AG08395 (cell line): ENCODE results near the gene CIT.
A peak's percentile ranks its signal among the peaks of the same experiment; 100 is the strongest.

Experiments used
- DNase-seq: peaks from one replicate; pipeline ENCODE4 v3.0.0; 2012; ENCODE audit warnings: mixed read lengths, low spot score

The CIT gene

GRCh38 chr12:119699199-119699760, 177.8 kb downstream of the CIT start:
- DNase-seq, result peak; percentile 32

- no peak for DNase-seq
Observed at GRCh38 chr12:119696943-119697342, 180.2 kb downstream of the CIT start.

DNA sequence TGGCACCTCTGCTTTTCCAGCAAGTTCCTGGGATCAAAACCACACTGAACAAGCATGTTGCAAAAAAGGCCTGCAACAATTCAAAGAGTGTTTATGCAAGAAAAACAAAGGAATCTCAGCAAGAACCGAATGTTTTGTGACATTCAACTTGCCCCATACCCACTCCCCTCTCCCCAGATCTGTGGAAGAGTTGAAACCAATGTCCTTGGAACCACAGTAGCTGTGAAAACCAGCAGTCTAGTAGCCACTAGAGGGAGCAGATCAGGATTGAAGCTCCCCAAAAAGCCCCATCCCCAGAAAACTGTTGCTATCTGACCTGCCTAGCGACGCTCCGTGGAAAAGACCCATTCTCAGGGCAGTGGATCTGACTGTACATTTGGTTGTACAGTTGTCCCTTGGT, 182.1 kb downstream of the CIT start:
- peak; percentile 9 for DNase-seq

DNA sequence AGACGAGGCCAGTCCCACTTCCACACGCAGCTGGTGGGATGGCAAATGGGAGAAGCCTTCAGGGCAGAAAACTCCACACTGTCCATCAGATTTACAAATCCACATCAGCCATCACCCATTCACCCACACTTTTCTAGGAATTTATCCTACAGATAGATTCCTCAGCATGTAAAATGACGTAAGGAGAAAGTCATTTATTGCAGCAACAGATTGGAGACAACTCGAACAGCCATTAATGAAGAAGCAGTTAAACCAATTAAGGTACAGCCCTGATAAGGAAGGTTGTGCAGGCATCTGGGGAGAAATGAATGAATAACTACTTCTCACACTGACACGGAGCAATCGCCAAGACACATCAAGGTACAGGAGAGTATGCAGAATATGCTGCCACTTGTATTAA, 183.0 kb downstream of the CIT start:
- DNase-seq, result no peak

- no peak for DNase-seq
Observed at GRCh38 chr12:119693511-119693910, 183.6 kb downstream of the CIT start.

DNA sequence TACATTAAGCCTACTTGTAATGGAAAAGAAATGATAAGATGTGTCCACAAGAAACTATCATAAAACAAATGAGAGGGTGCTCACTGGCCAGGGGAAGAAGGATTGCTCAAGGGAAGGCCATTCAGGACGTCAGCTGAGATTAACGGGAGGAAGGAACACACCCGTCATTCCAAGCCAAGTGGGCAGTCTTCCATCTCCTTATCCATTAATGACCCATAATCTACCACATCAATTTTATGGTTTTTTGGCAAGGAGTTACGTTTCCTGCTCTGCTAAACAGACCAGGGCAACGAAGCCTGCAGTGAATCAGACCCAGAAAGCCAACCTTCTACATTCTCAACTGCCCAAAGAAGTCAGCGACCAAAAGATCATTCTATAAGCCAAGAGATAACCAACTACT, 184.1 kb downstream of the CIT start:
- peak; percentile 92 for DNase-seq

- no peak for DNase-seq
Observed at GRCh38 chr12:119692410-119692809, 184.7 kb downstream of the CIT start.

DNA sequence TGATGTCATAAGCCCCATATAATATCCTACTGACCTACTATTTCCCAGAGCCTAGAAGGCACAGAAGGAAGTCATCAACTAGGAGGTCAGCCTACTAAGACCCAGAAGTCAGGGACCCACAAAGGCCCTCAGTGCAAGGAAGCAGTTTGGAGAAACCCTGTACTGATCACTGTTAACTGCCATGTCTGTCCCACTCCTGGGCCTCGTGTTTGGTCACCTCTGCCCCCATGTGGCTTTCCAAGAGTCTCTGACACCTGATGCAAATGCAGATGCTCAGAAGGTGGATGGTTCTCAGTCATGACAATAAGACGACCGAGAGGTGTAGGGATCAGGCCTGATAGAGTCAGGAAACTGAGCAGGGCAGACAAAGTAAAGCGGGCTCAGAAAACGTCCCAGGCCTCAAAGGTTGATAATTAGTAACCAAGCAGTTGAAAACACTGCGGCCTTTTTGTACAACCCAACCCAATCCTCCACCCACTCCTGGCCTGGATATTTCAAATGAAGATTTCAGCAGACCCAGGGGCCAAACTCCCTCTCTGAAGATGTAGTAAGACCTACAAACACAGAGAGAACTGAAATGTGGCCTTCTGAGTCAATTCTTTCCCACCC, 185.8 kb downstream of the CIT start:
- no peak for DNase-seq

DNA sequence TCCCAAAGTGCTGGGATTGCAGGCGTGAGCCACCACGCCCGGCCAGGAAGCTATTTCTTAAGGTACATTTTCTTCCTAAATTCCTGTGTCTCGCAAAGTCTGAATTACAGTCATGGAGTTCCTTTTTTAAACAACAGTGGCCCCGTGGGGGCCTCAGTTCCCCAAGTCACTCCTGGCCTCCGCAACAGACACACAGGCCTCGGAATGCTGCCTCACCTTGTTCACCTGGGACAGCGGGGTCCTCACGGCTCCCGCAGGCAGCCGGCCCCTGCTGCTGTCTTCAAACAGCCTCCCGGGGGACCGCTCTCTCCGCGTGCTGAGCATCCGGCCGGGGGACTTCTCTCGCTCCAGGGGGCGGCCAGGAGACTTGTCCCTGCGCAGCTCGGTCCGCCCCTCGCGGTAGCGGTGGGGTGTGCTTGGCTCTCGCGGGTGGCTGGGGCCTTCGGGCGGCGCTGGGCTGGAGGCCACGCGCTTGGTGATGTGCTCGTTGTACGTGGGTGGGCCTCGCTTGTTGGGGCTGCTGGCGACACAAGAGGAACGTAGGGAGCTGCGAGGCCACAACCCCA, 187.1 kb downstream of the CIT start:
- no peak for DNase-seq

DNA sequence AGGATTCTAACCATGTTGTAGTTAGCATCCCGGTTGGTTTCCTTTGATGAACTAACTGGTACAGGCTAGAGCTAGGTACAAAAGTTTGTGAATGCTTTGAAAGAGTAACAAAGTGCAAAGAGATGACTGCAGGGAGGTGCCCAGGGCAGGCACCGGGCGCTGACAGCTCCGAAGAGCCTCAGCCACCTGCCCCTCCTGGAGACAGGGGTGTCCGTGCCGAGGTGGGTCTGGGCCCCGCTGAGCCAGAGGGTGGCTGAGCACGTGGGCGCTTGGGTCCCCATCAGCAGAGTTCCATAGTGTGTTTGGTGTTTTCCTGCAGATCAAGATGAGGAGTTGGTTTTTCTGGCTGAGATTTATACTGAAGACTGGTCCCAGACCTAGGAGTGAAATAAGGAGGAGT, 189.2 kb downstream of the CIT start:
- DNase-seq, result no peak

DNA sequence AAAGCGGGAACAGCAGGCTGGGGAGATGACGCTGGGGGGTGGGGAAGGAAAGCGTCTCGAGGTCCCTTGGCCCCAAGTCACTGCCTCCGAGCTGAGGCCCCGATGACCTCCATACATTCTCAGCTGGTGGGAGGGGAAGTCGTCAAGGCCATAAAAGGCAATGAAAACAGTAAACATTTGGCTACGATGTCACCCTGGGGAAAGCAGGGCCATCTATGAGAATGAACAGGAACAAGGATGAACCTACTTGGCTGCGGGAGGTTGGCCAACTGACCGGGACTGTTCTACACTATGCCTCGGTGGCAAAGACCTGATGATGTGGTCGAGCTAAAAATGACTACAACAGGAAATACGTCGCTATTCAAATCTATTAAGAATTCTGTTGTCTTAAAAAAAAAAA, 189.7 kb downstream of the CIT start:
- no peak for DNase-seq

DNA sequence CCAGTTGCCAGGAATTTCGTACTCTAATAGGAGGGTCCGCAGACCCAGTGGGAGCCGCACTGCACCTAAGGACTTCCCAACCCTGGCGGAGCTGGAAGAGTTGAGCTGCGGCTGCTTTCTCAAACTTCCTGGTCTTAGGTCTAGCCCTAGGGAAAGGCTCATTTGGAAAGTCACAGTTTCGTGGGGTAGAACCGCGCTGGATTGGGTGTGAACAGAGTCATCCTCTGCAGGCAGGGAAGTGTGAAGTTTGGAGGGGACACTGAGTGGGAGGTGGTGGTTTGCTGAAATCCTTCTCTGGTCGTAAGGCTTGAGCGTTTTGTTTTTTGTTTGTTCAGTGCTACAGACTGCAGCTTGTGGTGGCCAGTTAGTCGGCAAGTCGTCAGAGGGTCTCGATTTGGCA, 190.3 kb downstream of the CIT start:
- DNase-seq, result no peak

- no peak for DNase-seq
Observed at GRCh38 chr12:119686355-119686754, 190.8 kb downstream of the CIT start.

- no peak for DNase-seq
Observed at GRCh38 chr12:119685375-119685774, 191.7 kb downstream of the CIT start.

- peak; percentile 14 for DNase-seq
Observed at GRCh38 chr12:119684711-119685369, 192.3 kb downstream of the CIT start.

GRCh38 chr12:119683816-119684215, 193.3 kb downstream of the CIT start:
- no peak for DNase-seq

GRCh38 chr12:119683413-119683812, 193.7 kb downstream of the CIT start:
- DNase-seq, result peak; percentile 30

DNA sequence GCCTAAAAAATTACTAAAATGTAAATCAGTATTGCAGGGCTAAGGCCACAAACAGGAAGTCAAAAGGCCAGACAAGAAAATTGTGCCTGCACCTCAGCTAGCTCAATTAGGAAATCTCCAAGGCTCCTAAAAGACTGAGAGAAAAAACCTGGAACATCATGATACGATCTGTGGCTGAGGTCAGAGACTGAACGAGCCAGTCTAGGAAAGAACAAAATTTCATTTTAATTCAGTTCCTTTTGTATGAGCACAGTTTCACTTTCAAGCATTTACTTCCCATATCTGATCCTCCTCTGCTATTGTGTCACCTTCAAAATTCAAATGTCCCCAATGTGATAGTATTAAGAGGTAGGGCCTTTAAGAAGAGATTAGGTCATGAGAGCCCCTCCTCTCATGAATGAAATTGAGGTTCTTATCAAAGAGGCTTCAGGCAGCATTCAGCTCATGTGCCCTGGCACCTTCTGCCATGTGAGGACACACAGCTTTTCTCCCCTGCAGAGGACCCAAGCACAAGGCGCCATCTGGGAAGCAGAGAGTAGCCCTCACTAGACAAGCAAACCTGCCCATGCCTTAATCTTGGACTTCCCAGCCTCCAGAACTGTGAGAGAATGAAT, 194.4 kb downstream of the CIT start:
- DNase-seq, result no peak

- no peak for DNase-seq
Observed at GRCh38 chr12:119681728-119682638, 195.1 kb downstream of the CIT start.

DNA sequence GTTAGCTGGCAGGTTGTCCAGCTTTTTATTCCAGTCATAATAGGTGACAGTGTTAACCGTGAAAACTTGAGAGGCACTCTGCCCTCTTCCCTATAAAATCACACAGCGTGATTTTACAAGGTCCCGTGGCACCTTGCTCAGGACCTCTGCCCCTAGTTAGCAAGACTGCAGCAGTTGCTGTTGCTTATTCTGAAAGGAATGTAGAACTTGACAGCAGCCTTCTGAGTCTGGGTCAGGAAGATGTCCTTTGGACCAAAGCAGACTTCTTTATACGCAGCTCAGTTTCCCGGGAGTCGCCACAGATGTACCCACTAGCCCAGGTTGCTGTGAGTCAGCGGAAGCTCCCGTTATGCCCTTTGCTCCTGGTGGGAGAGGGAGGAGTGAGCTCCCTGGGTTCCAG, 196.0 kb downstream of the CIT start:
- no peak for DNase-seq

DNA sequence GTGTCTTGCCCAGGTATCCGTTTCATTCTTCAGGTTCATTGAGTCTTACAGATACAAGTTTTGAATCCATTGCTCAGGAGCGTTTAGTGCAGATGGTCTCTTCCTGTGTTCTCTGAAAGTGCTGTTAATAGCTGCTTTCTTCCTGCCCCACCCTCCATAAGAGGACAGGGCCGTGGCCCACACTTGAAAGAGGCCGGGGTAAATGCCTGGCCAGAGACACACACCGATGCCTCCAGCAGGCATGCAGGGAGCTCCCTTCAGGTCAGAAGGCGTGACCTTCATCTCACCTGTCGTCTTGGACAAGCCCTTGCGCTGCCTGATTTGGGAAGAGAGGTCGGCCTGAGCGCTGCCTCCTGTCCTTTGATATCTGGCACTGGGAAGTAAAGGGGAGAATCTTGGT, 197.6 kb downstream of the CIT start:
- DNase-seq, result no peak

- no peak for DNase-seq
Observed at GRCh38 chr12:119679081-119679480, 198.0 kb downstream of the CIT start.
